A549 treated with CpdA at 1 μM for 4 hours (cell line): ENCODE measurements around the gene ADCY2. TPM values are rescaled to one million over a fixed set of nuclear protein-coding genes. Genes with fewer than 3 reads are reported as not detected.

ENCODE experiments used
- total RNA-seq: library from RNA; stranded (reverse); fragments of 200-300 nt; extraction: Qiagen RNA extraction; gene quantifications from 5 replicates; pipeline ENCODE4 v1.2.3, GENCODE V29; 2022; ENCODE audit warnings: low read depth

Gene ADCY2
- total RNA-seq = not detected in 5 replicates

DNA sequence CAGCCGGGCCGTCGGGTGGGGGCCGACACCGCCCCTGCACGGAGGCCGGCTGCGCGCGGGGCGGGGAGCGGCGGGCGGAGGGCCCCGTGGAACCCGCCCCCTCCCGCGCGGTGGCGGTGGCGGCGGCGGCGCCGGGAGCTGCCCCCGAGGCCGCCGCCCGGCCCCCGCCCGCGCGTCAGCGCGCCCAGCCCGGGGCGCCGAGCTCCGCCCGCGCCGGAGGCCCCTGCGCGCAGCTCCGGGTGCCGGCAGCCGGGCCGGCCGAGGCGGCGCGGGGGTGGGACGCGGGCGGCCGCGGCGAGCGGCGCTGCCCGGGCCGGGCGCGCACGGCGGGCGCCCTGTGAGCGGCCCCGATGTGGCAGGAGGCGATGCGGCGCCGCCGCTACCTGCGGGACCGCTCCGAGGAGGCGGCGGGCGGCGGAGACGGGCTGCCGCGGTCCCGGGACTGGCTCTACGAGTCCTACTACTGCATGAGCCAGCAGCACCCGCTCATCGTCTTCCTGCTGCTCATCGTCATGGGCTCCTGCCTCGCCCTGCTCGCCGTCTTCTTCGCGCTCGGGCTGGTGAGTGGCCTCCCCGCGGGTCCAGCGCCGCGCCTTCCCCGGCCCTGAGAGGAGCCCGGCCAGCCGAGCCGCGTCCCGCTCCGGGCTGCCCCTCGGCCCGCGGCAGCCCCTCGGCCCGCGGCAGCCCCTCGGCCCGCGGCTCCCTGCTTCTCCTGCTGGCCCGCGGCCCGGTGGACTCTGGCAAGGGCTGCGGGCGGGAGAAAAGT, at the start of gene ADCY2:
TSS of gene ADCY2 (plus strand) at position 192 of the 766 bp plus-strand sequence. CDS start at position 351, 159 bp downstream.

DNA sequence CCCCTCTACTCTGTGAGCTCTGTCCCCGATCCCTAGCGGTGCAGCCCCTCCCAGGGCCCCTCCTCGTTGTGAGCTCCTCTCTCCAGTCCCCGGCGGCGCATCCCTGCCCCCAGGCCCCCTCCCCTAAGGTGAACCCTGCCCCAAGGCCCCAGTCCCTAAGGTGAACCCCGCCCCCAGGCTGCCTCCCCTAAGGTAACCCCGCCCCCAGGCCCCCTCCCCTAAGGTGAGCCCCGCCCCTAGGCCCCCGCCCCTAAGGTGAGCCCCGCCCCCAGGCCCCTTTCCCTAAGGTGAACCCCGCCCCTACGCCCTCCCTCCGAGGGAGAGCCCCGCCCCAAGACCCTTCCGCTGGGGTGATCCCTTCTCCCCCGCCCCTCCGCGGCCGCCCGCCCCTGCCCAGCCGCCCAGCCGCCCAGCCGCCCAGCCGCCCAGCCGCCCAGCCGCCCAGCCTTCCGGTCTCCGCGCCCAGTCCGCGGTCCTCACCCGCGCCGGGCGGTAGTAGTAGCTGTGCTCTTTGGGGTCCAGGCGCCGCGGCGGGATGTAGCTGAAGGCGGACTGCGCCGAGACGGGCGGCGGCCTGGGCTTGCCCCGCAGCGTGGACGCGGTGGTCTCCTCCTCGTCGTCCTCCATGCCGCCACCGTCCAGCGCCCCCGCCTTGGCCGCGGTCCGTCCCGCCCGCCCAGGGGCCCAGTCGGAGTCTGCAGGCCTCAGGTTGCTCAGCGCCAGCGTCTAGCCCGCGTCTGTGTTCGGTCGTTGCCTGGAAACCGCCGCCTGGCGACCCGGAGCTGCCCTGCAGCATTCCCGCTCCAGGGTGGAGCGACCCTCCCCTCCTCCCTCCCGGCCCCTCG, 454.7 kb downstream of the ADCY2 start, which contains the start of gene CFAP90:
TSS of gene CFAP90 (minus strand) at position 739 of the 845 bp plus-strand sequence. CDS start at position 627, 112 bp downstream.

DNA sequence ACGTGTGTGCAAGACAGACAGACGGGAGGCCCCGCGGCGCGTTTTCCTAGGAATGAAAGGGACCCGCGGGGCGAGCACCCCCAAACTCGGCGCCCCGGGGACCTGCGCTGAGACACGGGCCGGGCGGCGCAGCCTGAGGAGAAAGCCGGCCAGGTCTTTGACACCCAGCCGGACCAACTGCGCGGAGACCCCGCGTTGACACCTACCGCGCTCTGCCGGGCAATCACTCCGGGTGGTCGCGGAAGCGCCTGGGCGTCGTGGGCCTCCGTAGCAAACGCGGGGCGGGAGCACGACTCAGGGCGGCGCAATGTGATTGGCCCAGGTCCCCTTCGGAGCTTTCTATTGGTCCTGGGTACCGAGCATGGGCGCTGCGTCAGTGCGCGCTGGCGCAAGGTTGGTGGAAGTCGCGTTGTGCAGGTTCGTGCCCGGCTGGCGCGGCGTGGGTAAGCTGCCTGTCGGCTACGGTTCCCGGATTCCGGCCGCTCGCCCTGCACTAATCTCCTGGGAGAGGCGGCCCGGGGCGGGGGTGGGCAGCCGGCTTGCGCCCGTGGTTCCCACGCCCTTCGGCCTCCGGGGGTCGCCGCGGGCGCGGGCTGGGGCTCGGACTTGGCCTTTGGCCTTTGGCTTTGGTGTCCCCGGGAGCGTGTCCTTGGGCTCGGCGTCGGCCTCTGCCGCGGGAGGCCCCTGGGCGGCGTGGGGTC, 473.0 kb downstream of the ADCY2 start, which contains the start of the genes FASTKD3 and MTRR:
TSS of gene FASTKD3 (minus strand) at position 259 of the 701 bp plus-strand sequence. CDS start 948 bp downstream, outside the sequence.
TSS of gene MTRR (plus strand) at position 376 of the 701 bp plus-strand sequence. CDS start 1,647 bp downstream, outside the sequence.

